ENCODE data around the gene DCHS1.

The DCHS1 gene

GRCh38 chr11:6615882-6616585, 39.6 kb downstream of the DCHS1 start:
- FAIRE-seq (no peak), DNase-seq (ENCODE audit: insufficient read length, low spot score) (no peak)
- no peak for TF ChIP-seq POU2F2 (IDR thresholded peaks at IDR 0.05; ENCODE audit: low read depth, low read length)
- TF ChIP-seq POLR2AphosphoS5 (IDR thresholded peaks at IDR 0.05; ENCODE audit: low read depth, low read length) = no peak
- no peak for TF ChIP-seq SPI1 (IDR thresholded peaks at IDR 0.05; ENCODE audit: low read depth, low read length)
- TF ChIP-seq POLR2A (IDR thresholded peaks at IDR 0.05; ENCODE audit: low read depth, low read length) = no peak
- TF ChIP-seq PAX5 (IDR thresholded peaks at IDR 0.05; ENCODE audit: insufficient read depth, low read length, severe bottlenecking) = no peak
- no peak for TF ChIP-seq TAF1 (IDR thresholded peaks at IDR 0.05; ENCODE audit: low read depth, low read length)

GRCh38 chr11:6615046-6615445, 40.6 kb downstream of the DCHS1 start:
- FAIRE-seq (no peak), DNase-seq (ENCODE audit: insufficient read length, low spot score) (no peak)
- TF ChIP-seq POLR2AphosphoS5 (IDR thresholded peaks at IDR 0.05; ENCODE audit: low read depth, low read length) (no peak), POU2F2 (IDR thresholded peaks at IDR 0.05; ENCODE audit: low read depth, low read length) (no peak), TAF1 (IDR thresholded peaks at IDR 0.05; ENCODE audit: low read depth, low read length) (no peak), POLR2A (IDR thresholded peaks at IDR 0.05; ENCODE audit: low read depth, low read length) (no peak)

GRCh38 chr11:6614446-6614845, 41.2 kb downstream of the DCHS1 start:
- no peak for TF ChIP-seq POLR2AphosphoS5 (IDR thresholded peaks at IDR 0.05; ENCODE audit: low read depth, low read length)
- FAIRE-seq = no peak

GRCh38 chr11:6613496-6613895, 42.1 kb downstream of the DCHS1 start:
- FAIRE-seq = no peak
- TF ChIP-seq POLR2AphosphoS5 (IDR thresholded peaks at IDR 0.05; ENCODE audit: low read depth, low read length) = no peak
- no peak for TF ChIP-seq TAF1 (IDR thresholded peaks at IDR 0.05; ENCODE audit: low read depth, low read length)
- no peak for TF ChIP-seq PAX5 (IDR thresholded peaks at IDR 0.05; ENCODE audit: insufficient read depth, low read length, severe bottlenecking)
- no peak for TF ChIP-seq SPI1 (IDR thresholded peaks at IDR 0.05; ENCODE audit: low read depth, low read length)
- TF ChIP-seq POLR2A (IDR thresholded peaks at IDR 0.05; ENCODE audit: low read depth, low read length) = no peak
- TF ChIP-seq POU2F2 (IDR thresholded peaks at IDR 0.05; ENCODE audit: low read depth, low read length) = no peak
- DNase-seq (ENCODE audit: insufficient read length, low spot score) = no peak

More at GRCh38 chr11:6614446-6614845, 41.2 kb downstream of the DCHS1 start:
- DNase-seq (ENCODE audit: insufficient read length, low spot score) = no peak

GRCh38 chr11:6612213-6613041, 43.2 kb downstream of the DCHS1 start, which contains the start of gene TAF10:
Gene TAF10 (minus strand): TSS chr11:6612216. CDS start chr11:6612189, 27 bp downstream.
- FAIRE-seq (peak; percentile 99), DNase-seq (ENCODE audit: insufficient read length, low spot score) (peak; percentile 88)
- TF ChIP-seq POLR2AphosphoS5 (IDR thresholded peaks at IDR 0.05; ENCODE audit: low read depth, low read length) = peak; percentile 94
- TF ChIP-seq PAX5 (IDR thresholded peaks at IDR 0.05; ENCODE audit: insufficient read depth, low read length, severe bottlenecking) = no peak
- no peak for TF ChIP-seq SPI1 (IDR thresholded peaks at IDR 0.05; ENCODE audit: low read depth, low read length)
- TF ChIP-seq POU2F2 (IDR thresholded peaks at IDR 0.05; ENCODE audit: low read depth, low read length) = no peak
- TF ChIP-seq TAF1 (IDR thresholded peaks at IDR 0.05; ENCODE audit: low read depth, low read length) = peak; percentile 75
- peak; percentile 91 for TF ChIP-seq POLR2A (IDR thresholded peaks at IDR 0.05; ENCODE audit: low read depth, low read length)

- FAIRE-seq (no peak), DNase-seq (ENCODE audit: insufficient read length, low spot score) (no peak)
- TF ChIP-seq POLR2AphosphoS5 (IDR thresholded peaks at IDR 0.05; ENCODE audit: low read depth, low read length) (no peak), SPI1 (IDR thresholded peaks at IDR 0.05; ENCODE audit: low read depth, low read length) (no peak; the same call in 1 of the 2 replicates), TAF1 (IDR thresholded peaks at IDR 0.05; ENCODE audit: low read depth, low read length) (no peak), PAX5 (IDR thresholded peaks at IDR 0.05; ENCODE audit: insufficient read depth, low read length, severe bottlenecking) (no peak), POU2F2 (IDR thresholded peaks at IDR 0.05; ENCODE audit: low read depth, low read length) (no peak), POLR2A (IDR thresholded peaks at IDR 0.05; ENCODE audit: low read depth, low read length) (no peak)
Measured at GRCh38 chr11:6611963-6612212, 43.7 kb downstream of the DCHS1 start.

GRCh38 chr11:6611092-6611962, 44.3 kb downstream of the DCHS1 start:
- DNase-seq (ENCODE audit: insufficient read length, low spot score) (no peak), FAIRE-seq (no peak)
- no peak for TF ChIP-seq POLR2AphosphoS5 (IDR thresholded peaks at IDR 0.05; ENCODE audit: low read depth, low read length)
- TF ChIP-seq POU2F2 (IDR thresholded peaks at IDR 0.05; ENCODE audit: low read depth, low read length) = peak; percentile 32; the same call in 1 of the 2 replicates

GRCh38 chr11:6610591-6610990, 45.0 kb downstream of the DCHS1 start:
- no peak for TF ChIP-seq PAX5 (IDR thresholded peaks at IDR 0.05; ENCODE audit: insufficient read depth, low read length, severe bottlenecking)
- TF ChIP-seq SPI1 (IDR thresholded peaks at IDR 0.05; ENCODE audit: low read depth, low read length) = no peak
- TF ChIP-seq POLR2A (IDR thresholded peaks at IDR 0.05; ENCODE audit: low read depth, low read length) = no peak
- no peak for TF ChIP-seq TAF1 (IDR thresholded peaks at IDR 0.05; ENCODE audit: low read depth, low read length)
- TF ChIP-seq POU2F2 (IDR thresholded peaks at IDR 0.05; ENCODE audit: low read depth, low read length) = no peak
- no peak for TF ChIP-seq POLR2AphosphoS5 (IDR thresholded peaks at IDR 0.05; ENCODE audit: low read depth, low read length)
- no peak for DNase-seq (ENCODE audit: insufficient read length, low spot score)
- no peak for FAIRE-seq

GRCh38 chr11:6609502-6610015, 46.0 kb downstream of the DCHS1 start:
- DNase-seq (ENCODE audit: insufficient read length, low spot score) (no peak), FAIRE-seq (no peak)
- no peak for TF ChIP-seq PAX5 (IDR thresholded peaks at IDR 0.05; ENCODE audit: insufficient read depth, low read length, severe bottlenecking)
- TF ChIP-seq POLR2A (IDR thresholded peaks at IDR 0.05; ENCODE audit: low read depth, low read length) = no peak

Measured in GM12891 (cell line).